ENCODE measurements around the gene PTPA.
A peak's percentile ranks its signal among the peaks of the same experiment; 100 is the strongest.

PTPA gene

GRCh38 chr9:129146441-129146941, 35.3 kb downstream of the PTPA start (continued):
- no peak for TF ChIP-seq ZNF280C (tag by site-specific recombination; IDR thresholded peaks at IDR 0.05)
- no peak for TF ChIP-seq HOXD13 (CRISPR knock-in tag; IDR thresholded peaks at IDR 0.05; ENCODE audit: borderline replicate concordance)
- TF ChIP-seq ZNF433 (tag by site-specific recombination; IDR thresholded peaks at IDR 0.05; ENCODE audit: low read depth): no peak
- no peak for TF ChIP-seq ZBTB8A (tag by site-specific recombination; IDR thresholded peaks at IDR 0.05)
- no peak for TF ChIP-seq ZNF626 (tag by site-specific recombination; IDR thresholded peaks at IDR 0.05)
- TF ChIP-seq SP7 (tag by site-specific recombination; IDR thresholded peaks at IDR 0.05): no peak
- no peak for TF ChIP-seq ZNF26 (tag by site-specific recombination; IDR thresholded peaks at IDR 0.05)
- no peak for TF ChIP-seq ZBTB7A (tag by site-specific recombination; IDR thresholded peaks at IDR 0.05; ENCODE audit: low read depth)
- TF ChIP-seq SCRT2 (tag by site-specific recombination; IDR thresholded peaks at IDR 0.05): no peak

DNA sequence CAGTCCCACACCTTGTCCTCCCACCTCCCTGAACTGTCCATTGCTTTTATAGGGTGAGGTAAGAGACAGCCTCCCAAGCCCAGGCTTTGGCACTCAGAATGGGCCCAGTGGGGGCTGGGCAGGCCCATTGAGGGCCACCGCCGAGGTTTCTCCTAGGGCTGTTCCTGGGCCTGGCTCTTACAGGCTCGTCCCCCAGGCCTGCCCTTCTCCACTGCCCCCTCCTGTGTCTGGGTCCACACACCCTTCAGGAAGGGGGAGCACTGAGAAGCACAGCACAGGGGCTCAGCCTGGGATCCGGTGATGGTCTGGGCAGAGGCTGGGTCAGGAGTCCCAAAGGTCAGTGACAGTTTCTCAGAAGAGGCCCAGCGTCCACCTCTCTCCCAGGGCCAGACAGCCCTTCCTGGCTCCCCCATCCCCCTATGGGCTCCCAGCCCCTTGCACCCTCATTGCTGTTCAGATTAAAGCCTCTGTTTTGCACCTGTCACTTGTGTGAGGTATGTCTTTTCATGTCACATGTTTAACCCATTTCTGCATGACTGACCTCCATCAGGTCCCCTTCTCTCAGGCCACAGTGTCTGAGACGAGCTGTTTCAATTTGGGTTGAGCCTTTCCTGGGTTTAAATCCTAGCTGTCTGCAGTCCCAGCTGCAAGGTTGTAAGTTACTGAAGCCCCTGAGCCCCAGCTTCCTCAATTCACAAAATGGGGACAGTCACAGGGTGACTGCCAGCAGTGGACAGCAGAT, 37.4 kb downstream of the PTPA start:
- no peak overlapping the region for H3K27ac ChIP-seq (ENCODE audit: extremely low read depth, low read depth, low read length)
- H3K36me3 ChIP-seq (ENCODE audit: control insufficient read depth in 2 of 2, insufficient read depth in 1 of 2, low read length in 2 of 2): peaks cover 0 to 24% of the 10 kb centered on the region in 2 experiments; a peak in 2 of 3 replicates
- no peaks in the 10 kb centered on the region for H3K4me1 ChIP-seq (ENCODE audit: control insufficient read depth, insufficient read depth, low read length)
- POLR2A ChIA-PET: interaction anchor here (1.1 to 1.2 kb wide), 3 partner anchors 9 to 25 kb away, joined by 3 to 5 read pairs (median 3); no protein-coding TSS in a partner anchor
- H3K4me3 ChIP-seq (ENCODE audit: low read depth, low read length): no peak overlapping the region
- no peaks in the 10 kb centered on the region for H3K9me3 ChIP-seq (ENCODE audit: control insufficient read depth, insufficient read depth, low read depth, low read length)
- CTCF ChIA-PET: interaction anchor here (0.9 to 7.3 kb wide), 4 partner anchors 9 to 476 kb away, joined by 4 to 104 read pairs (median 7); no protein-coding TSS in a partner anchor
- no peak for TF ChIP-seq INSM2 (tag by site-specific recombination; IDR thresholded peaks at IDR 0.05)
- no peak for TF ChIP-seq ZNF544 (tag by site-specific recombination; IDR thresholded peaks at IDR 0.05)
- no peak for TF ChIP-seq ZBTB26 (tag by site-specific recombination; optimal IDR thresholded peaks at IDR 0.05)
- TF ChIP-seq ZNF394 (tag by site-specific recombination; IDR thresholded peaks at IDR 0.05; ENCODE audit: borderline replicate concordance): no peak
- TF ChIP-seq ZNF19 (tag by site-specific recombination; IDR thresholded peaks at IDR 0.05; ENCODE audit: low read depth): no peak
- no peak for TF ChIP-seq TCF7L2 (IDR thresholded peaks at IDR 0.05; ENCODE audit: borderline replicate concordance, low read depth, low read length)
- TF ChIP-seq ZNF776 (tag by site-specific recombination; IDR thresholded peaks at IDR 0.05; ENCODE audit: borderline replicate concordance): no peak
- TF ChIP-seq ZNF341 (tag by site-specific recombination; IDR thresholded peaks at IDR 0.05; ENCODE audit: low read depth): peak; percentile 52; the same call in 1 of the 2 replicates
- TF ChIP-seq ZNF221 (tag by site-specific recombination; IDR thresholded peaks at IDR 0.05; ENCODE audit: borderline replicate concordance): no peak
- TF ChIP-seq, protein P1, sequence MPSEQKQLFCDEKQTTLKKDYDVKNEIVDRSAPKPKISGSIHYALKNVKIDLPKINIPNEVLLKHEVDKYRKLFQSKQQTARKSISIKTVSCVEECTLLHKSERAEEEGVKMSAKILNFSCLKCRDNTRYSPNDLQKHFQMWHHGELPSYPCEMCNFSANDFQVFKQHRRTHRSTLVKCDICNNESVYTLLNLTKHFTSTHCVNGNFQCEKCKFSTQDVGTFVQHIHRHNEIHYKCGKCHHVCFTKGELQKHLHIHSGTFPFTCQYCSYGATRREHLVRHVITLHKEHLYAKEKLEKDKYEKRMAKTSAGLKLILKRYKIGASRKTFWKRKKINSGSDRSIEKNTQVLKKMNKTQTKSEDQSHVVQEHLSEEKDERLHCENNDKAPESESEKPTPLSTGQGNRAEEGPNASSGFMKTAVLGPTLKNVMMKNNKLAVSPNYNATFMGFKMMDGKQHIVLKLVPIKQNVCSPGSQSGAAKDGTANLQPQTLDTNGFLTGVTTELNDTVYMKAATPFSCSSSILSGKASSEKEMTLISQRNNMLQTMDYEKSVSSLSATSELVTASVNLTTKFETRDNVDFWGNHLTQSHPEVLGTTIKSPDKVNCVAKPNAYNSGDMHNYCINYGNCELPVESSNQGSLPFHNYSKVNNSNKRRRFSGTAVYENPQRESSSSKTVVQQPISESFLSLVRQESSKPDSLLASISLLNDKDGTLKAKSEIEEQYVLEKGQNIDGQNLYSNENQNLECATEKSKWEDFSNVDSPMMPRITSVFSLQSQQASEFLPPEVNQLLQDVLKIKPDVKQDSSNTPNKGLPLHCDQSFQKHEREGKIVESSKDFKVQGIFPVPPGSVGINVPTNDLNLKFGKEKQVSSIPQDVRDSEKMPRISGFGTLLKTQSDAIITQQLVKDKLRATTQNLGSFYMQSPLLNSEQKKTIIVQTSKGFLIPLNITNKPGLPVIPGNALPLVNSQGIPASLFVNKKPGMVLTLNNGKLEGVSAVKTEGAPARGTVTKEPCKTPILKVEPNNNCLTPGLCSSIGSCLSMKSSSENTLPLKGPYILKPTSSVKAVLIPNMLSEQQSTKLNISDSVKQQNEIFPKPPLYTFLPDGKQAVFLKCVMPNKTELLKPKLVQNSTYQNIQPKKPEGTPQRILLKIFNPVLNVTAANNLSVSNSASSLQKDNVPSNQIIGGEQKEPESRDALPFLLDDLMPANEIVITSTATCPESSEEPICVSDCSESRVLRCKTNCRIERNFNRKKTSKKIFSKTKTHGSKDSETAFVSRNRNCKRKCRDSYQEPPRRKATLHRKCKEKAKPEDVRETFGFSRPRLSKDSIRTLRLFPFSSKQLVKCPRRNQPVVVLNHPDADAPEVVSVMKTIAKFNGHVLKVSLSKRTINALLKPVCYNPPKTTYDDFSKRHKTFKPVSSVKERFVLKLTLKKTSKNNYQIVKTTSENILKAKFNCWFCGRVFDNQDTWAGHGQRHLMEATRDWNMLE (tag by site-specific recombination; conservative IDR thresholded peaks at IDR 0.05; ENCODE audit: low read depth): no peak
- no peak for TF ChIP-seq ZNF146 (tag by site-specific recombination; IDR thresholded peaks at IDR 0.05)
- TF ChIP-seq, protein P2, sequence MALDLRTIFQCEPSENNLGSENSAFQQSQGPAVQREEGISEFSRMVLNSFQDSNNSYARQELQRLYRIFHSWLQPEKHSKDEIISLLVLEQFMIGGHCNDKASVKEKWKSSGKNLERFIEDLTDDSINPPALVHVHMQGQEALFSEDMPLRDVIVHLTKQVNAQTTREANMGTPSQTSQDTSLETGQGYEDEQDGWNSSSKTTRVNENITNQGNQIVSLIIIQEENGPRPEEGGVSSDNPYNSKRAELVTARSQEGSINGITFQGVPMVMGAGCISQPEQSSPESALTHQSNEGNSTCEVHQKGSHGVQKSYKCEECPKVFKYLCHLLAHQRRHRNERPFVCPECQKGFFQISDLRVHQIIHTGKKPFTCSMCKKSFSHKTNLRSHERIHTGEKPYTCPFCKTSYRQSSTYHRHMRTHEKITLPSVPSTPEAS (tag by site-specific recombination; IDR thresholded peaks at IDR 0.05): no peak
- no peak for TF ChIP-seq SP3 (tag by site-specific recombination; IDR thresholded peaks at IDR 0.05)

Data from HEK293 (cell line).